GM12872 (cell line): ENCODE data around the gene MCTP1.

Source experiments
- CTCF ChIP-seq: IDR thresholded peaks from 3 replicates; pipeline ENCODE4 v1.5.1; 2011; ENCODE audit warnings: low read depth, mild to moderate bottlenecking, low read length, moderate library complexity; ENCODE audit not compliant: insufficient read depth

MCTP1 gene

GRCh38 chr5:95113489-95113888, 171.4 kb downstream of the MCTP1 start:
- TF ChIP-seq CTCF = no peak

GRCh38 chr5:95111141-95111540, 173.8 kb downstream of the MCTP1 start:
- no peak for TF ChIP-seq CTCF

- TF ChIP-seq CTCF = no peak
Observed at GRCh38 chr5:95110118-95110517, 174.8 kb downstream of the MCTP1 start.

- TF ChIP-seq CTCF = no peak
Observed at GRCh38 chr5:95107138-95107537, 177.8 kb downstream of the MCTP1 start.

GRCh38 chr5:95105638-95106037, 179.3 kb downstream of the MCTP1 start:
- TF ChIP-seq CTCF = no peak

GRCh38 chr5:95102687-95103086, 182.2 kb downstream of the MCTP1 start:
- TF ChIP-seq CTCF = no peak

- TF ChIP-seq CTCF = no peak
Observed at GRCh38 chr5:95102080-95102479, 182.8 kb downstream of the MCTP1 start.

- no peak for TF ChIP-seq CTCF
Observed at GRCh38 chr5:95100551-95100950, 184.3 kb downstream of the MCTP1 start.
